Smooth muscle cell (in vitro differentiated cells): ENCODE measurements around the gene GLB1L2. TPM values are rescaled to one million over a fixed set of nuclear protein-coding genes. Genes with fewer than 3 reads are reported as not detected.

ENCODE experiments used
- DNase-seq: peaks from one replicate; lab custom pipeline; 2025; ENCODE audit not compliant: unreplicated experiment; lab: John Stamatoyannopoulos, UW
- H2AFZ ChIP-seq: fragments of 200-600 bp; sonication (generic); 2 replicates; pipeline ENCODE4 v1.6.0; 2016; ENCODE audit warnings: antibody characterized with exemption, low read depth, mild to moderate bottlenecking
- H3F3A ChIP-seq: fragments of 200-600 bp; sonication (generic); 2 replicates; pipeline ENCODE4 v1.6.0; 2017; ENCODE audit warnings: antibody characterized with exemption, low read depth
- H3K27ac ChIP-seq: fragments of 200-600 bp; sonication (generic); 2 replicates; pipeline ENCODE4 v1.5.1; 2016; ENCODE audit warnings: low read depth, mild to moderate bottlenecking
- H3K27me3 ChIP-seq: fragments of 200-600 bp; sonication (generic); 2 replicates; pipeline ENCODE4 v1.6.1; 2016; ENCODE audit warnings: low read depth, mild to moderate bottlenecking
- H3K36me3 ChIP-seq: fragments of 200-600 bp; sonication (generic); 2 replicates; pipeline ENCODE4 v1.5.1; 2016; ENCODE audit warnings: low read depth
- H3K4me1 ChIP-seq: fragments of 200-600 bp; sonication (generic); 2 replicates; pipeline ENCODE4 v1.5.1; 2016; ENCODE audit warnings: low read depth
- H3K4me2 ChIP-seq: fragments of 200-600 bp; sonication (generic); 2 replicates; pipeline ENCODE4 v1.6.0; 2016; ENCODE audit warnings: mild to moderate bottlenecking
- H3K4me3 ChIP-seq: fragments of 200-600 bp; sonication (generic); 2 replicates; pipeline ENCODE4 v1.5.1; 2016; ENCODE audit warnings: mild to moderate bottlenecking
- H3K79me2 ChIP-seq: fragments of 200-600 bp; sonication (generic); 2 replicates; pipeline ENCODE4 v1.6.0; 2016; ENCODE audit warnings: low read depth, mild to moderate bottlenecking
- H3K9ac ChIP-seq: fragments of 200-600 bp; sonication (generic); 2 replicates; pipeline ENCODE4 v1.6.0; 2016; ENCODE audit warnings: low read depth
- H3K9me3 ChIP-seq: fragments of 200-600 bp; sonication (generic); replicated peaks from 2 replicates; pipeline ENCODE4 v1.5.1; 2016; ENCODE audit warnings: low read depth
- H4K20me1 ChIP-seq: fragments of 200-600 bp; sonication (generic); 2 replicates; pipeline ENCODE4 v1.6.0; 2016; ENCODE audit warnings: low read depth
- WGBS: methylation state at CpG from one replicate; pipeline ENCODE4 v1.1.7; 2016; ENCODE audit warnings: low lambda C conversion rate; 5-methylcytosine and 5-hydroxymethylcytosine counted together
- polyA plus RNA-seq: library from polyadenylated mRNA; unstranded; fragments of >200 nt; fragmentation: Nextera tagmentation; extraction: Ambion mirVana; gene quantifications from 2 replicates; pipeline ENCODE4 v1.2.1, GENCODE V29; 2016
- total RNA-seq: library from RNA; depleted of rRNA; stranded (reverse); fragments of >200 nt; gene quantifications from 2 replicates; pipeline ENCODE4 v1.2.3, GENCODE V29; 2014
- TF ChIP-seq, protein P1 (sequence below): fragments of 200-600 bp; sonication (generic); IDR thresholded peaks from 2 replicates; pipeline ENCODE4 v1.5.1; 2017; ENCODE audit warnings: borderline replicate concordance, mild to moderate bottlenecking, antibody characterized with exemption; ENCODE audit not compliant: insufficient read depth, poor library complexity, severe bottlenecking

GLB1L2 gene
- total and polyA plus RNA-seq, 2 experiments from 2014 or later, result 0.40 to 0.83 TPM

DNA sequence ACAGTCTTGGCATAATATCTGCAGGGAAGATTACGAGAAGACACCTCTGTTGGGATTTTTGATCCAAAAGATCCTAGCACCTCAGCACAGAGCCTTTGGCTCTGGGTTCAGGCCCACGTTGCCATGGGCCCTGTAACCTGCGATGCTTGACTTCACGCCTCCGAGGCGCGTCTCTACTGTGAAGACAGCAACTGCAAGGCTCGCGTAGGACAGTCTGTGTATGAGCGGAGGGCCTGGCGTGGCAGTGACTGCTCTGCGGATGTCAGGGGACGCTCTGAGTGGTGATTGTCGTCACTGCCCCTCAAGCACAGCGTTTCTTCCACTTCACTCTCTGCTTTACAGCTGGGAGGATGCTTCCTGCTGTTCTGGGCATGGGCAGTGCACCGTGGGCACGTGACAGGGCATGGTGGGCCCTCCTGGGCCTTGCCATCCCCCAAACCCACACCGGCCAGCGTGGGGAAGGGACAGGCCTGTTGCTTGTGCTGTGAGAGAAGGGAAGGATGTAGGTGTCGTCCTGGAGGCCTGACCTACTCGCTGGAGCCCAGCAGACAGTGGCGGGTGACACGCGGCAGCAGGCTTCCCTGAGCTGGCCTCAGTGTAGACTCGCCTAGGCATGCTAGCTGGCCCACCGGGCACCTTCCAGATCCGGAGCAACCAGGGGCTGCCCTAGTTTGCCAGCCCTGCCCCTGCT is 26.5 kb downstream of the GLB1L2 start:
- Histone ChIP-seq H3K4me1 (no peaks in the 10 kb centered on the region), H3K4me3 (no peak overlapping the region), H3K9ac (no peak overlapping the region), H3K36me3 (no peaks in the 10 kb centered on the region), H2AFZ (no peak overlapping the region), H3K79me2 (no peaks in the 10 kb centered on the region), H4K20me1 (no peaks in the 10 kb centered on the region), H3K9me3 (no peaks in the 10 kb centered on the region), H3K4me2 (no peak overlapping the region), H3F3A (no peaks in the 10 kb centered on the region), H3K27me3 (no peaks in the 10 kb centered on the region), H3K27ac (no peak overlapping the region)
- 93% methylated on average over 27 of the region's 27 CpGs for WGBS
- no peak for DNase-seq
- TF ChIP-seq, protein P1, sequence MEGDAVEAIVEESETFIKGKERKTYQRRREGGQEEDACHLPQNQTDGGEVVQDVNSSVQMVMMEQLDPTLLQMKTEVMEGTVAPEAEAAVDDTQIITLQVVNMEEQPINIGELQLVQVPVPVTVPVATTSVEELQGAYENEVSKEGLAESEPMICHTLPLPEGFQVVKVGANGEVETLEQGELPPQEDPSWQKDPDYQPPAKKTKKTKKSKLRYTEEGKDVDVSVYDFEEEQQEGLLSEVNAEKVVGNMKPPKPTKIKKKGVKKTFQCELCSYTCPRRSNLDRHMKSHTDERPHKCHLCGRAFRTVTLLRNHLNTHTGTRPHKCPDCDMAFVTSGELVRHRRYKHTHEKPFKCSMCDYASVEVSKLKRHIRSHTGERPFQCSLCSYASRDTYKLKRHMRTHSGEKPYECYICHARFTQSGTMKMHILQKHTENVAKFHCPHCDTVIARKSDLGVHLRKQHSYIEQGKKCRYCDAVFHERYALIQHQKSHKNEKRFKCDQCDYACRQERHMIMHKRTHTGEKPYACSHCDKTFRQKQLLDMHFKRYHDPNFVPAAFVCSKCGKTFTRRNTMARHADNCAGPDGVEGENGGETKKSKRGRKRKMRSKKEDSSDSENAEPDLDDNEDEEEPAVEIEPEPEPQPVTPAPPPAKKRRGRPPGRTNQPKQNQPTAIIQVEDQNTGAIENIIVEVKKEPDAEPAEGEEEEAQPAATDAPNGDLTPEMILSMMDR, result no peak

DNA sequence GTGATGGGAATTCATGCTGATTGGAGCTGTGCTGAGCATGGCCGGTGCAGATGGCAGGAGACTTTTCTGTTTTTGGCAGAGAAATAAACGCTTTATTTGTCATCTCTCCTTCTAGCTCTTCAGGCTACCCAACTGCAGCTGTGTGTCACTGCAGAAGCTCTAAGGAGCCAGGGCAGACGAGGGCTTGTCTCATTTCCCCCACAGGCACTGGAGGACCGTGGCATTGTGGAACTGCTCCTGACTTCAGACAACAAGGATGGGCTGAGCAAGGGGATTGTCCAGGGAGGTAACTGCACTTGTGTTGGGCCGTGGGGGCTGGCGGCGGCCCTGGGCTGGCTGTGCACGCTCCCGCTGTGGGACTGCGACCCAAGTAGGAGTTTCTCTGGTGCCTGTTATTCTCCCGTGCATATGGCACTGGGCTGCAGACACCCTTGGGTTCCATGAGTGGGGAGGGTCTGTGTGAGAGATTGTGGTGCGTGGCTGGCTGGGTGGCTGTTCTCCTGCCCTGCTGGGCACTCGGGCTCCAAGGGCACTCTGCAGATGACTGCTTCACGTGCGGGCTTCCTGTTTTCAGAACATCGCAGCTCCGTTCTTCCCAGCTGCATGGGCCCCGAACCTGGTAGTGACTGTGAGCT is 27.2 kb downstream of the GLB1L2 start:
- no peaks in the 10 kb centered on the region for H3K4me1 ChIP-seq
- H3K27ac ChIP-seq, result no peak overlapping the region
- WGBS, result 94% methylated on average over 18 of the region's 18 CpGs
- H3F3A ChIP-seq, result no peaks in the 10 kb centered on the region
- no peaks in the 10 kb centered on the region for H3K9me3 ChIP-seq
- DNase-seq, result no peak
- no peaks in the 10 kb centered on the region for H3K79me2 ChIP-seq
- no peak overlapping the region for H3K4me2 ChIP-seq
- no peak overlapping the region for H2AFZ ChIP-seq
- no peaks in the 10 kb centered on the region for H4K20me1 ChIP-seq
- no peaks in the 10 kb centered on the region for H3K36me3 ChIP-seq
- TF ChIP-seq, protein P1, result no peak
- no peak overlapping the region for H3K9ac ChIP-seq
- H3K4me3 ChIP-seq, result no peak overlapping the region
- H3K27me3 ChIP-seq, result no peaks in the 10 kb centered on the region

DNA sequence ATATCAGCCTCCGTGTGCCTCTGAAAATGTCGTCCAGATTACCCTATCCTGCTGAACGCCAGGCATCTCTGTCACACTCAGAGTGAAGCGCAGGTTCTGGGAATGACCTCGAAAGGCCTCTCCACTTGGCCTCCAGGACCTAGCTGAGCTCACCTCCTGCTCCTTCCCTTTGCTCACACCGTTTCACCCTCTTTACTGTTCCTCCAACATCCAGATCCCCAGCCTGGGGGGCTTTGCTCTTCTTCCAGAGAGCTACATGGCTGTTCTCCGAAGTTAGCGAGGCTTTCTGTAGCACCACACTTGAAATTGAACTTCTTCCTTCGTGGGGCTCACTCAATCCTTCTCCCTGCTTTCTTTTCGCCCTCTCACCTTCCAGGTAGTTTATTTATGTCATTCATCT is 27.9 kb downstream of the GLB1L2 start:
- no peaks in the 10 kb centered on the region for H3F3A ChIP-seq
- no peak overlapping the region for H2AFZ ChIP-seq
- H3K36me3 ChIP-seq, result no peaks in the 10 kb centered on the region
- no peak for DNase-seq
- H3K4me1 ChIP-seq, result no peaks in the 10 kb centered on the region
- H3K27me3 ChIP-seq, result no peaks in the 10 kb centered on the region
- H3K9ac ChIP-seq, result no peak overlapping the region
- no peaks in the 10 kb centered on the region for H3K9me3 ChIP-seq
- 88% methylated on average over 10 of the region's 10 CpGs for WGBS
- no peak overlapping the region for H3K4me2 ChIP-seq
- TF ChIP-seq, protein P1, result no peak
- H3K27ac ChIP-seq, result no peak overlapping the region
- H3K4me3 ChIP-seq, result no peak overlapping the region
- no peaks in the 10 kb centered on the region for H3K79me2 ChIP-seq
- H4K20me1 ChIP-seq, result no peaks in the 10 kb centered on the region
